K562 (cell line): ENCODE data around the gene RNLS. TPM values are rescaled to one million over a fixed set of nuclear protein-coding genes. Genes with fewer than 3 reads are reported as not detected.

ENCODE experiments used
- ATAC-seq: fragments of 200-7000 bp; cut with Tn5 transposase; 3 replicates; pipeline ENCODE4 v1.9.1; 2020; ENCODE audit warnings: moderate library complexity
- BruUV-seq: library from RNA; stranded (reverse); fragments of 400-500 nt; replicated peaks from 2 replicates; lab custom pipeline; 2021; lab: Mats Ljungman, UMichigan
- CTCF ChIA-PET: fragments of 300-600 bp; formaldehyde crosslinking; extraction: SDS; loops from one replicate; lab custom pipeline; 2021; ENCODE audit warnings: low intra/inter-chr PET ratio; lab: Yijun Ruan, JAX
- POLR2A ChIA-PET: fragments of 300-600, 350-650 bp; sonication (Branson Sonifier 250); formaldehyde crosslinking; extraction: SDS; loops from one replicate; lab custom pipeline; 2021; ENCODE audit warnings: antibody characterized with exemption, inconsistent platforms; lab: Yijun Ruan, JAX
- DNase-seq, 4 experiments: peaks; one replicate each; pipeline versions ENCODE4 v3.0.0 to v3.0.0-alpha.2; 2011 to 2018; ENCODE audit warnings: low spot score in 3 of 4, mixed read lengths in 3 of 4; ENCODE audit errors: extremely low read depth in 1 of 4
- FAIRE-seq: peaks from 2 replicates; lab custom pipeline; 2011; peaks lifted over from hg19 to GRCh38; lab: Jason Lieb, UNC
- H2AFZ ChIP-seq: 2 replicates; pipeline ENCODE4 v1.6.0; 2011; ENCODE audit warnings: low read depth, low read length, control low read depth, inconsistent platforms
- H3K27ac ChIP-seq: fragments of 200-600 bp; 3 replicates; pipeline ENCODE4 v1.8.0; 2011; ENCODE audit warnings: low read depth, mild to moderate bottlenecking, control low read depth, inconsistent platforms, low read length, moderate library complexity, mixed read lengths; ENCODE audit errors: extremely low read depth
- H3K27me3 ChIP-seq, 2 experiments: fragments of 300-600 bp in 1 of 2; 2 replicates in 1 of 2; 3 replicates in 1 of 2; pipeline versions ENCODE4 v1.6.0 to v1.8.0; 2011; ENCODE audit warnings: inconsistent platforms in 2 of 2, low read length in 2 of 2, mild to moderate bottlenecking in 1 of 2, mixed read lengths in 1 of 2, moderate library complexity in 1 of 2; ENCODE audit not compliant: control insufficient read depth in 2 of 2, insufficient read depth in 2 of 2
- H3K36me3 ChIP-seq: fragments of 300-600 bp; 3 replicates; pipeline ENCODE4 v1.8.0; 2011; ENCODE audit warnings: mild to moderate bottlenecking, low read length, inconsistent platforms; ENCODE audit not compliant: control insufficient read depth, insufficient read depth
- H3K4me1 ChIP-seq, 2 experiments: fragments of 200-600 bp in 1 of 2; replicated peaks in 1 of 2; 2 replicates in 1 of 2; 3 replicates in 1 of 2; pipeline versions ENCODE4 v1.5.1 to v1.8.0; 2011; ENCODE audit warnings: inconsistent platforms in 2 of 2, low read length in 2 of 2, mild to moderate bottlenecking in 1 of 2, mixed read lengths in 1 of 2, moderate library complexity in 1 of 2; ENCODE audit not compliant: control insufficient read depth in 2 of 2, insufficient read depth in 2 of 2
- H3K4me2 ChIP-seq: 2 replicates; pipeline ENCODE4 v1.6.1; 2011; ENCODE audit warnings: low read length, control low read depth, inconsistent platforms, mixed read lengths; ENCODE audit not compliant: insufficient read depth
- H3K4me3 ChIP-seq: fragments of 200-600 bp; sonication (generic), shearing (Covaris generic); 2 replicates; pipeline ENCODE4 v1.5.1; 2016; ENCODE audit warnings: control low read depth, inconsistent platforms
- H3K79me2 ChIP-seq: fragments of 200-600 bp; 3 replicates; pipeline ENCODE4 v1.8.0; 2011; ENCODE audit warnings: low read length, inconsistent platforms; ENCODE audit not compliant: control insufficient read depth, insufficient read depth
- H3K9ac ChIP-seq, 2 experiments: 2 replicates each; pipeline versions ENCODE4 v1.6.0 to v1.6.1; 2011; ENCODE audit warnings: low read depth in 2 of 2, low read length in 2 of 2, control low read depth in 1 of 2, inconsistent platforms in 1 of 2, mild to moderate bottlenecking in 1 of 2, mixed read lengths in 1 of 2; ENCODE audit not compliant: insufficient read depth in 1 of 2
- H3K9me1 ChIP-seq: one replicate; pipeline ENCODE4 v1.6.0; 2011; ENCODE audit warnings: inconsistent platforms, mild to moderate bottlenecking, low read length, moderate library complexity; ENCODE audit not compliant: control insufficient read depth, insufficient read depth
- H3K9me3 ChIP-seq: replicated peaks from 2 replicates; pipeline ENCODE4 v1.5.1; 2011; ENCODE audit warnings: low read depth, low read length, inconsistent platforms; ENCODE audit not compliant: control insufficient read depth, insufficient read depth
- H4K20me1 ChIP-seq: replicated peaks from 2 replicates; pipeline ENCODE4 v1.6.1; 2011; ENCODE audit warnings: low read length, inconsistent platforms, mixed read lengths; ENCODE audit not compliant: control insufficient read depth, insufficient read depth
- BRCA1 ChIP-seq, 2 experiments: fragments of 450-650 bp in 1 of 2; sonication (generic) in 1 of 2; formaldehyde crosslinking in 1 of 2; IDR thresholded peaks; 2 replicates each; pipeline versions ENCODE4 v1.5.0 to v1.6.1; 2017 to 2020; ENCODE audit warnings: mild to moderate bottlenecking in 1 of 2, missing genetic modification reagents in 1 of 2
- BRF1 ChIP-seq: IDR thresholded peaks from 3 replicates; pipeline ENCODE4 v1.6.1; 2011; ENCODE audit warnings: borderline replicate concordance, mild to moderate bottlenecking; ENCODE audit not compliant: insufficient read length; ENCODE audit errors: extremely low read depth
- CTBP1 ChIP-seq: fragments of 450-650 bp; IDR thresholded peaks from 2 replicates; pipeline ENCODE4 v1.6.1; 2016; ENCODE audit warnings: borderline replicate concordance
- DIDO1 ChIP-seq: fragments of 450-650 bp; IDR thresholded peaks from 2 replicates; pipeline ENCODE4 v1.6.1; 2016; ENCODE audit warnings: low read depth, missing biosample characterization, missing genetic modification characterization
- HDAC3 ChIP-seq: fragments of 450-650 bp; IDR thresholded peaks from 2 replicates; pipeline ENCODE4 v1.6.1; 2018; ENCODE audit warnings: borderline replicate concordance, mild to moderate bottlenecking, moderate library complexity; ENCODE audit not compliant: partially characterized antibody
- HNRNPUL1 ChIP-seq: fragments of 200-400 bp; formaldehyde crosslinking; IDR thresholded peaks from 2 replicates; pipeline ENCODE4 v1.6.1; 2017; ENCODE audit warnings: low read length
- ILF3 ChIP-seq: fragments of 450-650 bp; IDR thresholded peaks from 2 replicates; pipeline ENCODE4 v1.6.1; 2018; ENCODE audit warnings: antibody characterized with exemption, mild to moderate bottlenecking, moderate library complexity, borderline replicate concordance
- KAT2B ChIP-seq: IDR thresholded peaks from one replicate; pipeline ENCODE4 v1.6.1; 2012; ENCODE audit warnings: low read depth, mild to moderate bottlenecking, control low read depth, inconsistent platforms, low read length, moderate library complexity
- MCM3 ChIP-seq: fragments of 450-650 bp; IDR thresholded peaks from 2 replicates; pipeline ENCODE4 v1.6.1; 2016
- NEUROD1 ChIP-seq: fragments of 150-350 bp; IDR thresholded peaks from 2 replicates; pipeline ENCODE4 v1.6.1; 2014; ENCODE audit warnings: borderline replicate concordance, low read length, low read depth; ENCODE audit not compliant: partially characterized antibody
- NRF1 ChIP-seq, 2 experiments: fragments of 450-650 bp; IDR thresholded peaks in 1 of 2; conservative IDR thresholded peaks in 1 of 2; 2 replicates each; pipeline ENCODE4 v1.6.1; 2014; ENCODE audit warnings: mild to moderate bottlenecking in 2 of 2
- POLR3G ChIP-seq: IDR thresholded peaks from 2 replicates; pipeline ENCODE4 v1.6.1; 2011; ENCODE audit not compliant: insufficient read length, insufficient replicate concordance; ENCODE audit errors: extremely low read depth
- SLC30A9 ChIP-seq: fragments of 250-450 bp; sonication (Bioruptor Pico); IDR thresholded peaks from 2 replicates; pipeline ENCODE4 v1.8.0; 2022; ENCODE audit warnings: mild to moderate bottlenecking, moderate library complexity
- SRSF9 ChIP-seq: fragments of 200-400 bp; formaldehyde crosslinking; IDR thresholded peaks from 2 replicates; pipeline ENCODE4 v1.6.1; 2017; ENCODE audit warnings: low read depth, low read length, borderline replicate concordance
- TARDBP ChIP-seq: fragments of 450-650 bp; IDR thresholded peaks from 2 replicates; pipeline ENCODE4 v1.6.1; 2016
- THRAP3 ChIP-seq: fragments of 450-650 bp; IDR thresholded peaks from 2 replicates; pipeline ENCODE4 v1.6.1; 2016; ENCODE audit warnings: mild to moderate bottlenecking, inconsistent platforms, borderline replicate concordance
- ZNF274 ChIP-seq: IDR thresholded peaks from 2 replicates; pipeline ENCODE4 v1.6.1; 2011; ENCODE audit warnings: low read depth, mild to moderate bottlenecking, low read length, moderate library complexity, borderline replicate concordance
- ZNF507 ChIP-seq: conservative IDR thresholded peaks from 2 replicates; pipeline ENCODE4 v1.6.1; 2017; ENCODE audit warnings: missing genetic modification characterization, missing compliant biosample characterization
- WGBS: fragments of 100-300 bp; shearing (Covaris generic); methylation state at CpG from one replicate; pipeline ENCODE4 v1.1.6; 2016; ENCODE audit warnings: low coverage, mixed read lengths; ENCODE audit not compliant: insufficient coverage; ENCODE audit errors: missing lambda C conversion rate; 5-methylcytosine and 5-hydroxymethylcytosine counted together
- in situ Hi-C: fragments of 300-500 bp; cut with MboI; formaldehyde crosslinking; loops from 4 replicates; pipeline ENCODE4 v1.15.0; 2018; ENCODE audit warnings: inconsistent platforms, mixed read lengths
- intact Hi-C: fragments of 100-400 bp; cut with micrococcal nuclease; formaldehyde crosslinking; loops from 2 replicates; pipeline ENCODE4 v1.14.2; 2022
- polyA plus RNA-seq, 8 experiments: library from polyadenylated mRNA; depleted of rRNA in 4 of 8; stranded (reverse) in 5 of 8; unstranded in 3 of 8; fragments of >200 nt; fragmentation: Nextera tagmentation in 2 of 8; fragmentation: Illumina TruSeq in 1 of 8; extraction: Ambion mirVana in 2 of 8; extraction: Trizol in 1 of 8; gene quantifications; 2 replicates each; pipeline versions ENCODE4 v1.2.1 to v1.2.3, GENCODE V29; 2011 to 2014; ENCODE audit warnings: inconsistent platforms in 1 of 8, missing spikeins in 1 of 8
- total RNA-seq, 7 experiments: library from RNA; depleted of rRNA in 6 of 7; stranded (reverse); fragments of >200 nt in 6 of 7; fragmentation: Illumina TruSeq in 2 of 7; extraction: Trizol in 2 of 7; gene quantifications; 2 replicates each; pipeline versions ENCODE4 v1.2.1 to v1.2.3, GENCODE V29; 2011 to 2021; ENCODE audit warnings: low replicate concordance in 1 of 7
- TF ChIP-seq, protein P1 (sequence below): fragments of 450-650 bp; formaldehyde crosslinking; IDR thresholded peaks from 2 replicates; pipeline ENCODE4 v1.4.0; 2022; ENCODE audit warnings: missing genetic modification characterization
- TF ChIP-seq, protein P2 (sequence below): fragments of 450-650 bp; IDR thresholded peaks from 2 replicates; pipeline ENCODE4 v1.6.1; 2016; ENCODE audit warnings: antibody characterized with exemption
- TF ChIP-seq, protein P3 (sequence below): fragments of 450-650 bp; formaldehyde crosslinking; IDR thresholded peaks from 2 replicates; pipeline ENCODE4 v1.4.0; 2022; ENCODE audit warnings: mild to moderate bottlenecking, moderate library complexity

Gene RNLS
- total and polyA plus RNA-seq, 9 of the 15 experiments (the other 6 are each of a cell fraction or from before 2014, with no cell fraction given) = 0.14 to 0.72 (median 0.41) TPM; not detected in 3

DNA sequence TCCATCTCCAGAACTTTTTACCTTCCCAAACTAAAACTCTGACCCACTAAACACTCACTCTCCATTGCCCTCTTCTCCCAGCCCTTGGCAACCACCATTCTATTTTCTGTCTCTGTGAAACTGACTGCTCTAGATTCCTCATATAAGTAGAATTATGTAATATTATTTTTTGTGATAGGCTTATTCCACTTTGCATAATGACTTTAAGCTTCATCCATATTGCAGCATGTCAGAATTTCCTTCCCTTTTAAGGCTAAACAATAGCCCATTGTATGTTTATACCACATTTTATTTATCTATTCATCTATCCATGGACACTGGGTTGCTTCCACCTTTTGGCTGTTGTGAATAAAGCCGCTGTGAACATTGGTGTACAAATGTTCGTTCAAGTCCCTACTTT is 308.8 kb downstream of the RNLS start (continued):
- TF ChIP-seq NRF1 (conservative IDR thresholded peaks at IDR 0.05 in 1 of 2, IDR thresholded peaks at IDR 0.05 in 1 of 2) (no peak), CTBP1 (no peak), SLC30A9 (no peak), NEUROD1 (no peak), HDAC3 (no peak), BRCA1 (IDR thresholded peaks at IDR 0.05) (no peak), BRCA1 (CRISPR knock-in tag; IDR thresholded peaks at IDR 0.05) (no peak)
- TF ChIP-seq, protein P1, sequence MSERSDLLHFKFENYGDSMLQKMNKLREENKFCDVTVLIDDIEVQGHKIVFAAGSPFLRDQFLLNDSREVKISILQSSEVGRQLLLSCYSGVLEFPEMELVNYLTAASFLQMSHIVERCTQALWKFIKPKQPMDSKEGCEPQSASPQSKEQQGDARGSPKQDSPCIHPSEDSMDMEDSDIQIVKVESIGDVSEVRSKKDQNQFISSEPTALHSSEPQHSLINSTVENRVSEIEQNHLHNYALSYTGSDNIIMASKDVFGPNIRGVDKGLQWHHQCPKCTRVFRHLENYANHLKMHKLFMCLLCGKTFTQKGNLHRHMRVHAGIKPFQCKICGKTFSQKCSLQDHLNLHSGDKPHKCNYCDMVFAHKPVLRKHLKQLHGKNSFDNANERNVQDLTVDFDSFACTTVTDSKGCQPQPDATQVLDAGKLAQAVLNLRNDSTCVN (CRISPR knock-in tag) = no peak

DNA sequence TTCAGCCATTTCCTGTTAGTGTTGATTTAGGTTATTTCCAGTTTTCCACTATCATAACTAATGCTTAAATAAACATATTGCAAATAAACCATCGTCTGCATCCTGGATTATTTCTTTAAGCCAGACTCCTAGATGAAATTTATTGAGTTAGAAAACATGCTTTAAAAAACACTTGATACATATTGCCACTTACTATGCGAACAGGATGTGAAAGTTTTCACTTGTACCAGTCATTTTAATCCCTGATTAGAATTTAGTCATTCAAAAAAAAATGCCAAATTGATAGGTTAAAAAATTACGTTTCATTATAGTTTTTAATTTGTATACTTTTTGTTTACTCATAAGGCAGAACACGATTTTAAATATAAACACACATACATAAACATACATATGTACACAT is 309.6 kb downstream of the RNLS start:
- Histone ChIP-seq H3K4me3 (no peak overlapping the region), H3K9me1 (no peaks in the 10 kb centered on the region), H3K27me3 (no peaks in the 10 kb centered on the region), H3K79me2 (no peaks in the 10 kb centered on the region), H2AFZ (no peak overlapping the region), H3K4me1 (no peaks in the 10 kb centered on the region), H4K20me1 (no peaks in the 10 kb centered on the region), H3K4me2 (no peak overlapping the region), H3K9ac (no peak overlapping the region), H3K27ac (no peak overlapping the region), H3K9me3 (no peaks in the 10 kb centered on the region), H3K36me3 (no peaks in the 10 kb centered on the region)
- intact Hi-C loops = no loop called here
- in situ Hi-C loops = no loop called here
- POLR2A ChIA-PET = no interaction called here
- CTCF ChIA-PET = no interaction called here
- TF ChIP-seq ZNF274 (no peak), MCM3 (no peak), SRSF9 (no peak), ZNF507 (tag) (no peak), KAT2B (no peak), HNRNPUL1 (no peak), BRF1 (no peak), TARDBP (no peak), THRAP3 (no peak), ILF3 (no peak), DIDO1 (tag) (no peak), POLR3G (no peak)
- TF ChIP-seq, protein P2, sequence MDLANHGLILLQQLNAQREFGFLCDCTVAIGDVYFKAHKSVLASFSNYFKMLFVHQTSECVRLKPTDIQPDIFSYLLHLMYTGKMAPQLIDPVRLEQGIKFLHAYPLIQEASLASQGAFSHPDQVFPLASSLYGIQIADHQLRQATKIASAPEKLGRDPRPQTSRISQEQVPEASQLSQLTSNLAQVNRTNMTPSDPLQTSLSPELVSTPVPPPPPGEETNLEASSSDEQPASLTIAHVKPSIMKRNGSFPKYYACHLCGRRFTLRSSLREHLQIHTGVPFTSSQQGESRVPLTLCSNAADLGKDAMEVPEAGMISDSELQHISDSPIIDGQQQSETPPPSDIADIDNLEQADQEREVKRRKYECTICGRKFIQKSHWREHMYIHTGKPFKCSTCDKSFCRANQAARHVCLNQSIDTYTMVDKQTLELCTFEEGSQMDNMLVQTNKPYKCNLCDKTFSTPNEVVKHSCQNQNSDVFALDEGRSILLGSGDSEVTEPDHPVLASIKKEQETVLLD = no peak
- TF ChIP-seq, protein P3, sequence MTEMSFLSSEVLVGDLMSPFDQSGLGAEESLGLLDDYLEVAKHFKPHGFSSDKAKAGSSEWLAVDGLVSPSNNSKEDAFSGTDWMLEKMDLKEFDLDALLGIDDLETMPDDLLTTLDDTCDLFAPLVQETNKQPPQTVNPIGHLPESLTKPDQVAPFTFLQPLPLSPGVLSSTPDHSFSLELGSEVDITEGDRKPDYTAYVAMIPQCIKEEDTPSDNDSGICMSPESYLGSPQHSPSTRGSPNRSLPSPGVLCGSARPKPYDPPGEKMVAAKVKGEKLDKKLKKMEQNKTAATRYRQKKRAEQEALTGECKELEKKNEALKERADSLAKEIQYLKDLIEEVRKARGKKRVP (CRISPR knock-in tag) = no peak
- no TSS peak for BruUV-seq
- ATAC-seq = no peak
- FAIRE-seq = no peak
- WGBS = 2% methylated on average over 4 of the region's 4 CpGs
- no peak for DNase-seq
